HG03095 (cell line): ENCODE results near the gene LYRM7.
"Not testable (repeated sequence)": the region's sequence is repeated elsewhere in the genome, so short reads cannot be mapped to it uniquely, and the experiment has no call there.

Experiments used
- ATAC-seq: cut with Tn5 transposase; IDR thresholded peaks from one replicate; pipeline ENCODE4 v1.9.1; 2021; ENCODE audit warnings: moderate library complexity; ENCODE audit not compliant: unreplicated experiment

Gene LYRM7

GRCh38 chr5:131171276-131171810 lies 599 bp downstream of the LYRM7 start:
- ATAC-seq = no peak

- no peak for ATAC-seq
Measured at GRCh38 chr5:131180407-131180806, 9.7 kb downstream of the LYRM7 start.

GRCh38 chr5:131182839-131183238 lies 12.1 kb downstream of the LYRM7 start:
- ATAC-seq = no peak

GRCh38 chr5:131185523-131186104 lies 14.9 kb downstream of the LYRM7 start:
- no peak for ATAC-seq

- no peak for ATAC-seq
Measured at GRCh38 chr5:131186561-131187256, 16.0 kb downstream of the LYRM7 start.

- ATAC-seq = no peak
Measured at GRCh38 chr5:131193106-131193505, 22.4 kb downstream of the LYRM7 start.

GRCh38 chr5:131193897-131194296 lies 23.2 kb downstream of the LYRM7 start:
- ATAC-seq = not testable (repeated sequence)

- no peak for ATAC-seq
Measured at GRCh38 chr5:131194725-131195124, 24.0 kb downstream of the LYRM7 start.

- ATAC-seq = no peak
Measured at GRCh38 chr5:131195696-131196095, 25.0 kb downstream of the LYRM7 start.

GRCh38 chr5:131196331-131196730 lies 25.6 kb downstream of the LYRM7 start:
- ATAC-seq = no peak

- no peak for ATAC-seq
Measured at GRCh38 chr5:131198625-131199024, 27.9 kb downstream of the LYRM7 start.

- ATAC-seq = no peak
Measured at GRCh38 chr5:131200560-131200959, 29.8 kb downstream of the LYRM7 start.

GRCh38 chr5:131204964-131205363 lies 34.2 kb downstream of the LYRM7 start:
- no peak for ATAC-seq

- ATAC-seq = no peak
Measured at GRCh38 chr5:131206061-131206460, 35.3 kb downstream of the LYRM7 start.

GRCh38 chr5:131206772-131207171 lies 36.0 kb downstream of the LYRM7 start:
- no peak for ATAC-seq

- no peak for ATAC-seq
Measured at GRCh38 chr5:131209175-131209505, 38.4 kb downstream of the LYRM7 start.

GRCh38 chr5:131209506-131210150 lies 38.9 kb downstream of the LYRM7 start:
- peak; percentile 89 for ATAC-seq

GRCh38 chr5:131210151-131210510 lies 39.4 kb downstream of the LYRM7 start:
- no peak for ATAC-seq

- ATAC-seq = no peak
Measured at GRCh38 chr5:131211669-131212068, 40.9 kb downstream of the LYRM7 start.

- ATAC-seq = peak; percentile 39
Measured at GRCh38 chr5:131212471-131213021, 41.8 kb downstream of the LYRM7 start.

GRCh38 chr5:131214609-131215227 lies 44.0 kb downstream of the LYRM7 start:
- no peak for ATAC-seq
